ENCODE measurements around the gene PCNT.
"Not testable (repeated sequence)": the region's sequence is repeated elsewhere in the genome, so short reads cannot be mapped to it uniquely, and the experiment has no call there.

The PCNT gene

DNA sequence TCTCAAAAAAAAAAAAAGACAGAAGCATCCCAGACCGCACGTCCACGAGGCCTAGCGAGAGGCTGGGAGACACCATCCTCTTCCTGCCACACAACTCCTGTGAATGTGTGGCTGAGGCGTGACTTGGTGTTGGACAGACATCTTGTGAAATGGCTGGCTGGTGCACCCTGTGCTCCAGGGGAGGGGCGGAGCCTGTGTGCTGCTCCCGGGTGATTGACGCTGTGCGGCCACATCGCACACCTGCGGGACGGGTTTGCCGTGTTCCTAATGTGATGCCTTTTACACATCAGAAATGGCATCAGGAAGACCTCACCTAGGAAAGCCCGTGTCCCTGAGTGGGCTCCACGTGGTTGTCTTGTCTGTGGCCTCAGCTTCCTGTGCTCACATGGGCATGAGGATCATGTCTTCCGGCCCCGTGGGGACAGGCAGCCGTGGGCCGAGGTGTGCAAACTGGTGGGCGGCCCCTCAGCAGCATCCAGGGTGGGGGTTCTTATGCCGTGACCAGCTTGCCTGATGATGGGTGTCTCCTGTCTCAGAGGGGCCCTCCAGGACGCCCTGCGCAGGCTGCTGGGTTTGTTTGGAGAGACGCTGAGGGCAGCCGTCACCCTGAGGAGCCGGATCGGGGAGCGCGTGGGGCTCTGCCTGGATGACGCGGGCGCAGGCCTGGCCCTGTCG is 64.4 kb downstream of the PCNT start:
- DNase-seq, result no peak

DNA sequence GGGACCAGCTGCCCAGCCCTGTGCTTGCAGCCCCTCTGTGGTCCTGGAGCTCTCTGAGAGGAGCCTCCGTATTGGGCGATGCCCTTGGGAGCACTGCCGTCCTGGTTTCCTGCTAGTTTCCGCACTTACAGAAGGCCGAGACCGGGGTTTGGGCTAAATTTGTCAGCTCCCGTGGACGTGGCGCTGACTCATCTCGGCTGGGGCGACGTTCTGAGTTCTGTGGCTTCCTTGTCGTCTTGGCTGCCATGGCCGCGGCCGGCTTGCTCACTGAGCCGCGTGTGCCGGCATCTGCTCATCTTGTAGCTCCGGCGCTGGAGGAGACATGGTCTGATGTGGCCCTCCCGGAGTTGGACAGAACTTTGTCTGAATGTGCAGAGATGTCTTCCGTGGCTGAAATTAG is 64.9 kb downstream of the PCNT start:
- DNase-seq, result no peak

GRCh38 chr21:46390603-46391545 is 66.9 kb downstream of the PCNT start:
- no peak for DNase-seq

- no peak for DNase-seq
Measured at GRCh38 chr21:46391773-46392172, 67.8 kb downstream of the PCNT start.

- DNase-seq, result no peak
Measured at GRCh38 chr21:46392921-46393320, 69.0 kb downstream of the PCNT start.

GRCh38 chr21:46393451-46393940 is 69.5 kb downstream of the PCNT start:
- no peak for DNase-seq

DNA sequence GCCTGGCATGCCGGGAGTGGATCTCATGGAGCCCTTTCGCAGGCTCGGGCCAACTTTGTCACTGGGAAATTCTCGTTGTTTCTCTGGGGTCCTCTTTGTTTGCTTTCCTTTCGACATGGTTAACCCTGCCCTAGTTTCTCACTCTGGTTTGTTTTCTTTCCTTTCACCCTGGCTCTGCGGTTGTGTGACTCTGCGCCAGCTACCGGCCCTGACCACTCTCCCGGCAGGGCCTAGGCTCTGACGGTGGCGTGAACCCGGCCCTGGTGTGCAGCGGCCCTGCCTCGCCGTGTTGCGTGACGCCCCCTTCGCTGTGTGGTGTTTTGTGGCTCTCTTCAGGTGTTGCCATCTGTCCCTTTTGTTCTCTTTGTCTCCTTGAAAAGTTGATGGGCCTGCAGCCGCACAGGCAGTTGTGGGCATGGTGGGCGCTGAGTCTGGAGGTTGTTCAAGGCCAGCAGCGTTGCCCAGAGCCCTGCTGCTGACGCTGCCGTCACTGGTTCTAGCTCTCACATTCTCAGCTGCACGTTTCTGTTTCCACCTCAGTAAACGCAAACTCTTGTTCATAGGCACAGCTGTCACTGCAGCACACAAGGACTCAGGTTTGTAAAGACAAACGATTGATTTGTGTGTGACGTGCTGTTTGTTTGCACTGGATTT is 70.1 kb downstream of the PCNT start:
- DNase-seq, result no peak

GRCh38 chr21:46394595-46395104 is 70.7 kb downstream of the PCNT start:
- DNase-seq, result no peak

DNA sequence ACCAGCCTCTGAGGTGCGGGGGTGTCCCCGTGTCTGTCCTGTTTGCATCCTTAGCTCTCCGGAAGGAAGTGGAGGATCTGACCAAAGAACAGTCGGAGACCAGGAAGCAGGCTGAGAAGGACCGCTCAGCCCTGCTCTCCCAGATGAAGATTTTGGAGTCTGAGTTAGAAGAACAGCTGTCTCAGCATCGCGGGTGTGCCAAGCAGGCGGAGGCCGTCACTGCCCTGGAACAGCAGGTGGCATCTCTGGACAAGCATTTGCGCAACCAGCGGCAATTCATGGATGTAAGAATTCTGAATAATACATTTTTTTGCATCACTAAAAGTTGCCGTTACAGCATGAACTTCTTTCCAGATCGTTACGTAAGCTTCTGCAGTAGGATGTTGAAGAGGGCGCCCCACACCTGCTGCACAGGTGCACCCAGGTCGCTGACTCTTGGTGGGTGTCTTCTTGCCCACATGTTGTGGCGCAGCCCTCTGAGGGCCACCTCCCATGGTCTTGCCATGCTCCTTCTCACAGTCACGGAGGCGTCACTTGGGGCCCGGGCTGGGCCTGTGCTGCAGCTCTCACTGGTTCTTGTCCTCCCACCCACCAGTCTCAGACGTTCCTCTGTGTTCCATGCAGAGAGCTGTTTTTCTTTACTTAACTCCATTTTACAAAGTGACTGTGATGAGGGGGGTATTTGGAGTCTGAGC is 73.4 kb downstream of the PCNT start:
- no peak for DNase-seq

GRCh38 chr21:46397993-46398392 is 74.0 kb downstream of the PCNT start:
- no peak for DNase-seq

DNA sequence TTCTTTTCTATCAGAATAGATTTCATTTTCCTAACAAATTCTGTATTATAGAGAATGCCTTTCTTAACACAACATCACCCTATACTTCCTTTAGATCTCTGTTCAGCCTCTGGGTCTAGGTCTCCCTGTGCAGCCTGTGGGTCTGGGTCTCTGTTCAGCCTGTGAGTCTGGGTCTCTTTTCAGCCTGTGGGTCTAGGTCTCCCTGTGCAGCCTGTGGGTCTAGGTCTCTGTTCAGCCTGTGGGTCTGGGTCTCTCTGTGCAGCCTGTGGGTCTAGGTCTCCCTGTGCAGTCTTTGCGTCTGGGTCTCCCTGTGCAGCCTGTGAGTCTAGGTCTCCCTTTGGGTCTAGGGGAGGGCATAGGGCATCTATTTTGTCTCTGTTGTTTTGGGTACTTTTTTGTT is 75.2 kb downstream of the PCNT start:
- no peak for DNase-seq

GRCh38 chr21:46399686-46400085 is 75.7 kb downstream of the PCNT start:
- no peak for DNase-seq

DNA sequence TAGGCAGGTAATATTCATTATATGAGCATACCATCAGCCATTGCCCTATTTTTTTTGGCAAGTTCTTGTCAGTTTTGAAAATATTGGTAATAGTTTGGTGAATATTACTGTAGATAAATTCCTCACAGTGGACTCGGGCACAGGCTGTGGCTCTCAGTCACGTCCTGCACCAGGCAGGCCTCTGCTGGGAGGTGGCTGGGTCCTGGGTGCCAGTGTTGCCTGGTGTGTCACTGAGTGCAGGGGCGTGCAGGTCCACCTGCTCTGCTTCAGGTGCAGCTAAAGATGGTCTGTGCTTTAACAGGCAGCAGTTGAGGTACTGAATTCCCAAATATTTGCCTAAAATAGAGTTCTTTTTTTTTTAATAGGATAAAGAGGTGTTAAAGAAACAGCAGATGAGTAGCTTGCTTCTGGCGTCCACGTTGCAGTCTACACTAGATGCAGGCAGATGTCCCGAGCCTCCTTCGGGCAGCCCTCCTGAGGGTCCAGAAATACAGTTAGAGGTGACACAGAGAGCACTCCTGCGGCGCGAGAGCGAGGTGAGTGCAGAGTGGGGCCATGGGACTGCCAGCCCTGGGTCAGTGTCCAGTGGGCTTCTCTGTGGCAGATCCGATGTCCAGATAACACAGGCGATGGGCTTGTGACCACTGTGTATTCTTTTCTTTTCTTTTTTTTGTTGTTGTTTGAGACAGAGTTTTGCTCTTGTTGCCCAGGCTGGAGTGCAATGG is 77.4 kb downstream of the PCNT start:
- DNase-seq, result no peak

DNA sequence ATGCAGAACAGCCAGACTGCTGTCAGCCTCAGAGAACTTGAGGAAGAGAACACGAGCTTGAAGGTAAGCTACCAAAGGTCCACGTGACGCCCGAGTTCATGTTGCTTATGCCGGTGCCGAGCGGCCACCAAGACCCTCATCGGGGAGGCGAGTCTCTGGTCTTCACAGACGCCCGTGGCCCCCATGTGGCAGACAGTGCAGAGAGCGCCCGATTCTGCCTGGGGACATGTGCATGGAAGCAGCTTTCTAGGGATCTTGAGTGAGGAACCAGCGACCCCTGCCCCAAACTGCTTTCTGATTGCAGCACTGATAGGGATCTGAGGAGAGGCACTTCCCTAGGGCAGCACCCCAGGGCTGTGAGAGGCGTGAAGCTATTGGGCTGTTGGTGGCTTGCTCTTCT is 78.5 kb downstream of the PCNT start:
- no peak for DNase-seq

- DNase-seq, result not testable (repeated sequence)
Measured at GRCh38 chr21:46403234-46403811, 79.4 kb downstream of the PCNT start.

GRCh38 chr21:46404306-46404705 is 80.3 kb downstream of the PCNT start:
- DNase-seq, result no peak

DNA sequence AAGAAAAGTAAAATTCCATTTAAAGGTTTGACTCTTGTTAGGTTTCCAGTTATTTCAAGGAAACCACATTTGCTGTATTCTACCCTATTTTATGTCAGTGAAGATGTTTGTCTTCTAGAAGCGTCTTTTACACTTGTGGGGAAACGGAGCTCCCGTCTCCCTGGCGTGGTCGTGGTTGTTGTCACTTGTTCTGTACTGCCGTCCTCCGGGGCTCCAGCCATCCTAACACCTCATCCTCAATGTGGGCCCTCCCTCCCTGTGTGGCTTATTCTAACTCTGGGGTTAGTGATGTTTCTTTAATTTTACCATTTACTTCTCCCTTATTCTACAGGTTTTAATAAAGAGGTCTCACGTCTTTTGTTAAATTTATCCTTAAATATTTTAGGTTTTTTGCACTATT is 82.0 kb downstream of the PCNT start:
- DNase-seq, result no peak

- no peak for DNase-seq
Measured at GRCh38 chr21:46409641-46410406, 85.9 kb downstream of the PCNT start.

DNA sequence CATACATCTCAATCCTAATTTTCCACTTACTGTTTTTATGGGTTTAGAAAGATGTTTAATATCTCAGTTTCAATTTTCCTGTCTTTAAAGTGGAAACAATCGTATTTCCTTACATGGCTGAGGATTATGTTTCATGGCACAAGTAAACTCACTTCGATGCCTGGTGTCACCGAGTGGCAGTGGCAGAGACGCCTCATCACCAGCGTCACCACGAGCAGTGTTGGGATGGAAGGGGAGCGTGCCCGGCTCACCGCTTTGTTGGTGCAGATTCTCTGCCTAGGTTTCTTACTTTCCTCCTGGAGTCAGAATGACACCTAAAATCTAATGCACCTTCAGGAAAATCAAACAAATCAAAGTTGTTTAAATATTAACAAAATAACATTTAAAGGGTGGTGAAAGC is 86.6 kb downstream of the PCNT start:
- DNase-seq, result no peak

- DNase-seq, result no peak
Measured at GRCh38 chr21:46411236-46411635, 87.3 kb downstream of the PCNT start.

DNA sequence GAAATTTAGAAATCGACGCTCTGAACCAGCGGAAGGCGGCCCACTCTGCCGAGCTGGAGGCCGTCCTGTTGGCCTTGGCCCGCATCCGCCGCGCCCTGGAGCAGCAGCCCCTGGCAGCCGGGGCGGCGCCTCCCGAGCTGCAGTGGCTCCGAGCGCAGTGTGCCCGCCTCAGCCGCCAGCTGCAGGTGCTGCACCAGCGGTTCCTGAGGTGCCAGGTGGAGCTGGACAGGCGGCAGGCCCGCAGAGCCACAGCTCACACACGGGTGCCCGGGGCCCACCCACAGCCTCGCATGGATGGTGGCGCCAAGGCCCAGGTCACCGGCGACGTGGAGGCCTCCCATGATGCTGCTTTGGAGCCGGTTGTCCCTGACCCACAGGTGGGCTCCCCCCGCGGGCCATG is 87.7 kb downstream of the PCNT start:
- no peak for DNase-seq

Measured in CD4-positive, alpha-beta T cell treated with Interleukin-6 for 4 hours (primary cell).